Cardiac fibroblast (primary cell): ENCODE results near the gene RPGR.
A peak's percentile ranks its signal among the peaks of the same experiment; 100 is the strongest.

Experiments used
- DNase-seq, 2 donors: peaks; one replicate each; pipeline versions ENCODE4 v3.0.0 to v3.0.0-alpha.2; 2010; ENCODE audit warnings: low read depth in 2 of 2
- H3K4me3 ChIP-seq, 2 donors: replicated peaks in 1 of 2; 1 replicate in 1 of 2; 2 replicates in 1 of 2; pipeline ENCODE4 v1.5.1; 2011; ENCODE audit warnings: low read depth in 2 of 2, low read length in 2 of 2, mild to moderate bottlenecking in 2 of 2, moderate library complexity in 1 of 2
- TF ChIP-seq, protein P1 (sequence below): IDR thresholded peaks from one replicate; pipeline ENCODE4 v1.5.1; 2011; ENCODE audit warnings: low read depth, mild to moderate bottlenecking, low read length, inconsistent platforms

RPGR gene, protein sequence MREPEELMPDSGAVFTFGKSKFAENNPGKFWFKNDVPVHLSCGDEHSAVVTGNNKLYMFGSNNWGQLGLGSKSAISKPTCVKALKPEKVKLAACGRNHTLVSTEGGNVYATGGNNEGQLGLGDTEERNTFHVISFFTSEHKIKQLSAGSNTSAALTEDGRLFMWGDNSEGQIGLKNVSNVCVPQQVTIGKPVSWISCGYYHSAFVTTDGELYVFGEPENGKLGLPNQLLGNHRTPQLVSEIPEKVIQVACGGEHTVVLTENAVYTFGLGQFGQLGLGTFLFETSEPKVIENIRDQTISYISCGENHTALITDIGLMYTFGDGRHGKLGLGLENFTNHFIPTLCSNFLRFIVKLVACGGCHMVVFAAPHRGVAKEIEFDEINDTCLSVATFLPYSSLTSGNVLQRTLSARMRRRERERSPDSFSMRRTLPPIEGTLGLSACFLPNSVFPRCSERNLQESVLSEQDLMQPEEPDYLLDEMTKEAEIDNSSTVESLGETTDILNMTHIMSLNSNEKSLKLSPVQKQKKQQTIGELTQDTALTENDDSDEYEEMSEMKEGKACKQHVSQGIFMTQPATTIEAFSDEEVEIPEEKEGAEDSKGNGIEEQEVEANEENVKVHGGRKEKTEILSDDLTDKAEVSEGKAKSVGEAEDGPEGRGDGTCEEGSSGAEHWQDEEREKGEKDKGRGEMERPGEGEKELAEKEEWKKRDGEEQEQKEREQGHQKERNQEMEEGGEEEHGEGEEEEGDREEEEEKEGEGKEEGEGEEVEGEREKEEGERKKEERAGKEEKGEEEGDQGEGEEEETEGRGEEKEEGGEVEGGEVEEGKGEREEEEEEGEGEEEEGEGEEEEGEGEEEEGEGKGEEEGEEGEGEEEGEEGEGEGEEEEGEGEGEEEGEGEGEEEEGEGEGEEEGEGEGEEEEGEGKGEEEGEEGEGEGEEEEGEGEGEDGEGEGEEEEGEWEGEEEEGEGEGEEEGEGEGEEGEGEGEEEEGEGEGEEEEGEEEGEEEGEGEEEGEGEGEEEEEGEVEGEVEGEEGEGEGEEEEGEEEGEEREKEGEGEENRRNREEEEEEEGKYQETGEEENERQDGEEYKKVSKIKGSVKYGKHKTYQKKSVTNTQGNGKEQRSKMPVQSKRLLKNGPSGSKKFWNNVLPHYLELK

DNA sequence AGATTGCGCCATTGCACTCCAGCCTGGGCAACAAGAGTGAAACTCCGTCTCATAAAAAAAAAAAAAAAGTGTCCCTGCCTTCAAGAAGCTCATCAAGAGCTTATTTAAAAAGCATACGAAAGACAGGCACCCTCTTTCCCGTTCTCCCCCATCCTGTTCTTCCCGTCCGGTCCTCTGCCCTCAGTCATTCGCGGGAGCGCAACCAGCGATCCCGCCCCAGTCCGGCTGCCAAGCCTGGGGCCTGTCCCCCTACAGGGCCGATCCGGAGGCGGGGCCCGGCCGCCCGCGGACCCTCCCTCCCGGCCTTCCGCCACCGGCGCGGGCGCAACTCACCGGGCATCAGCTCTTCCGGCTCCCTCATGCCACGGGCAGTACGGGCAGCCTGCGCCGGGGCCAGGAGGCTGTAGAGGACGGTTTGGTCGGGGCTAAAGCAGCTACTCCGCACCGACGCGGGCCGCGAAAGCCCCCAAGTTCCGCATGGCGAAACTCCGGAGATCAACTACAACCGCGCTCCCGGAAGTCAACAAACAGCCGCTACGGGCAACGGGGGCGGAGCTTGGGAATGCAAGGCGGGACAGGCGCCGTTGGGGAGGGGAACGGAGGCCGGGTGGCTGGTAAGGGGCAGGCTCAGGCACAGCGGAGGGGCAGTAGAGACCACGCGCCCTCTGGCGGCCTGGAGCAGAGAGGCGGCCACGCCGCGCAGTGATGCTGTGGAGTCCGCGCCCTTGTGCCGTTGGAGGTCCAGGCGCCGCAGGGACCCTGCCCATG lies at the start of gene RPGR:
Gene RPGR, minus strand, starts transcription at position 503 of the 768 bp plus-strand sequence. Its CDS starts 142 bp downstream, at position 361.
- DNase-seq, result peak; percentile 95 to 96
- H3K4me3 ChIP-seq, result peak within 1 kb of the TSS; percentile 60 to 73
- TF ChIP-seq, protein P1, sequence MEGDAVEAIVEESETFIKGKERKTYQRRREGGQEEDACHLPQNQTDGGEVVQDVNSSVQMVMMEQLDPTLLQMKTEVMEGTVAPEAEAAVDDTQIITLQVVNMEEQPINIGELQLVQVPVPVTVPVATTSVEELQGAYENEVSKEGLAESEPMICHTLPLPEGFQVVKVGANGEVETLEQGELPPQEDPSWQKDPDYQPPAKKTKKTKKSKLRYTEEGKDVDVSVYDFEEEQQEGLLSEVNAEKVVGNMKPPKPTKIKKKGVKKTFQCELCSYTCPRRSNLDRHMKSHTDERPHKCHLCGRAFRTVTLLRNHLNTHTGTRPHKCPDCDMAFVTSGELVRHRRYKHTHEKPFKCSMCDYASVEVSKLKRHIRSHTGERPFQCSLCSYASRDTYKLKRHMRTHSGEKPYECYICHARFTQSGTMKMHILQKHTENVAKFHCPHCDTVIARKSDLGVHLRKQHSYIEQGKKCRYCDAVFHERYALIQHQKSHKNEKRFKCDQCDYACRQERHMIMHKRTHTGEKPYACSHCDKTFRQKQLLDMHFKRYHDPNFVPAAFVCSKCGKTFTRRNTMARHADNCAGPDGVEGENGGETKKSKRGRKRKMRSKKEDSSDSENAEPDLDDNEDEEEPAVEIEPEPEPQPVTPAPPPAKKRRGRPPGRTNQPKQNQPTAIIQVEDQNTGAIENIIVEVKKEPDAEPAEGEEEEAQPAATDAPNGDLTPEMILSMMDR, result peak; percentile 82

DNA sequence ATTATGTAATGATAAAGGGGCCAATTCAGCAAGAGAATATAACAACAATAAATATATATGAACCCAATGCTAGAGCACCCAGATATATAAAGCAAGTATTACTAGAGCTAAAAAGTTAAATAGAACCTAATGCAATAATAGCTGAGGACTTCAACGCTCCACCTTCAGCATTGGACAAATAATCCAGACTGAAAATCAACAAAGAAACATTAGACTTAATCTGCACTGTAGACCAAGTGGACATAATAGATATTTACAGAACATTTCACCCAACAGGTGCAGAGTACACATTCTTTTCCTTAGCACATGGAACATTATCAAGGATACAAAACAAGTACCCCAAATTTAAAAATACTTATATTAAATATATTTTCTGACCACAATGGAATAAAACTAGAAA lies 49.4 kb upstream of the RPGR start:
- TF ChIP-seq, protein P1, result no peak
- no peak overlapping the region for H3K4me3 ChIP-seq
- no peak for DNase-seq

DNA sequence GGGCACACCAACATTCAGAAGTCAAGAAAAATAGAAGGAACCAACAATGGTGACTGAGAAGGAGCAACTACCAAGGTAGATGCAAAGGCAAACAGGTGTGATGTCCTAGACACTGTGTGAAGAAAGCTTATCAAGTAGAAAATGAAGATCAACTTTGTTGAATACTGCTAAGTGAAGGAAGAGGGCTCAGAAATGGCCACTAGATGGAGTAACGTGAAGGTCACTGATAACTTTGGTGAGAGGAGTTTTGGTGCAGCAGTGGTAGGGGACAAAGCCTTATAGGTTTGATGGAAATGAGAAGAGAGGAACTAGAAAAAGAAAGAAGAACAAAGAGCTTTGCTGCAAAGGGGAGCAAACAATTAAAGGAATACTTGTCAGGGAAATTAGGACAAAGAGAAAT lies 48.6 kb upstream of the RPGR start:
- DNase-seq, result peak; percentile 11 to 21
- TF ChIP-seq, protein P1, result peak; percentile 46
- H3K4me3 ChIP-seq, result no peak overlapping the region

DNA sequence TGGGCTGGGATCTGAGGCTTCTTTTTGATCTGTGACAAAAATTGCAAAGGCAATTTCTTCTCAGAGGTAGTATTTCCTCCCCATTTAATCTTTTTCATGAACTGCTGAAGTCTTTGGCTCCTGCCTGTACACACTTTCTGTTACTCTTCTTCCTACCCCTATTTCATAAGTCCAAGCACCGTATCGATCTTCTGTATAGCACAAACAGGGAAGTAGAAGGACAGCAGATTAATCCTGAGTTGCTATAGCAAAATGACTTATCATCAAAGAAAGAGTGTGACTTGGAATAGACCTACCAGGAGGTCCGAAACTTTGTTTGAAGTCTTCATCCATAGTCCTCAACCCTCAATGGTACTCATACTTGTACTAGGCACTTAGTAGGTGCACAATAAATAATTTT lies 47.1 kb upstream of the RPGR start:
- DNase-seq, result no peak
- no peak overlapping the region for H3K4me3 ChIP-seq
- TF ChIP-seq, protein P1, result no peak

DNA sequence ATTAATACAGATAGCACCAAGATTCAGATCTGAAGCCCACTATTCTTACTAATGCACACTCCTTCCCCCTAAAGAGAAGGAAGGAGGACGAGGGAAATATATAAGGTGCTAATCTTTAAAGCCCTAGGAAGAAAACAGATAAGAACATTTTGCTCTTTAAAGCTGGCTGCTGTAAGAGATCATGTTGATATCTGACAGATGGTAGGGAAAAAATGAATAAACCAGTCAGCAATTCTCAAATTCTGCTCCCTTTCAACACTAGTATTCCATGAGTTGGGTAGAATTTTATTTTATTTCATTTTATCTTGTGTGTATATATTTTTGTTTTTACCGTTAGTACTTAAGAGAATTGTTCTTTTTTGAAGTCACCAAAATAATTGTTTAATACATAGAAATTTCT lies 44.3 kb upstream of the RPGR start:
- TF ChIP-seq, protein P1, result no peak
- H3K4me3 ChIP-seq, result no peak overlapping the region
- no peak for DNase-seq

DNA sequence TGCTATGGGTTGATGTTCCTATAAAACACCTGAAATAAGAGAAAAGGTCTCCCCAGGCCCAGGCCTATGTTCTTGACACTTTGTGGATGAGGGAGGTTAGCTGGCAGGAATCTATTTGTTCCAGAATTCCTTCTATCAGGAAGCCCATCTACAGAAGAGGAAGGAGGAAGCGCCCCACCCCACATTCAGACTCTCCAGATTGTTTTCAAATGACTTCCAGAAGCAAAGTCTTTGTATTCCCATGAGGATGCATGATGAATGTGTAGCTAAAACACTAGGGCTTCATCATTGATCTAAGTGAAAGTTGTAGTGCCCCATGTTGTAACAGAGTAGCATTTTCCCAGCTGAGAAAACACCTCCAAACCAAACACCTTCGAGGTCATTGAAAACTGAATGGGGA lies 41.5 kb upstream of the RPGR start:
- TF ChIP-seq, protein P1, result no peak

More for the DNA sequence above, 41.5 kb upstream of the RPGR start:
- DNase-seq, result no peak
- H3K4me3 ChIP-seq, result no peak overlapping the region
